B cell (primary cell): ENCODE measurements around the gene PNN. TPM values are rescaled to one million over a fixed set of nuclear protein-coding genes. Genes with fewer than 3 reads are reported as not detected.
"Not testable (repeated sequence)": the region's sequence is repeated elsewhere in the genome, so short reads cannot be mapped to it uniquely, and the experiment has no call there.

Experiments
- ATAC-seq: fragments of 200-7000 bp; cut with Tn5 transposase; one replicate; pipeline ENCODE4 v1.10.0; 2021; ENCODE audit warnings: low read depth, mild to moderate bottlenecking, moderate number of reproducible peaks, moderate library complexity
- CTCF ChIA-PET: fragments of 350-600 bp; sonication (Branson Sonifier 250); formaldehyde crosslinking; loops from one replicate; lab custom pipeline; 2021; ENCODE audit warnings: antibody characterized with exemption, inconsistent platforms; lab: Charles Lee
- POLR2A ChIA-PET: fragments of 350-600 bp; sonication (Branson Sonifier 250); formaldehyde crosslinking; loops from one replicate; lab custom pipeline; 2021; ENCODE audit warnings: antibody characterized with exemption; lab: Charles Lee
- DNase-seq: peaks from one replicate; pipeline ENCODE4 v3.0.0; 2013
- H2AFZ ChIP-seq: 2 replicates; pipeline ENCODE4 v1.6.1; 2012; ENCODE audit warnings: mild to moderate bottlenecking, low read depth, low read length; ENCODE audit not compliant: insufficient read depth, poor library complexity, severe bottlenecking
- H3K27ac ChIP-seq, 2 donors: 1 replicate in 1 of 2; 2 replicates in 1 of 2; pipeline ENCODE4 v1.5.1; 2012 to 2013; ENCODE audit warnings: low read length in 2 of 2, mild to moderate bottlenecking in 2 of 2, moderate library complexity in 1 of 2
- H3K27me3 ChIP-seq, 4 experiments: fragments of 200-600 bp in 1 of 4; sonication (generic) in 1 of 4; replicated peaks in 1 of 4; 1 replicate in 2 of 4; 2 replicates in 2 of 4; pipeline versions ENCODE4 v1.6.1 to v1.7.0; 2013 to 2016; ENCODE audit warnings: low read length in 3 of 4, mild to moderate bottlenecking in 2 of 4, mixed read lengths in 1 of 4, moderate library complexity in 1 of 4; ENCODE audit not compliant: insufficient read depth in 4 of 4, control insufficient read depth in 3 of 4; ENCODE audit errors: control extremely low read depth in 1 of 4
- H3K36me3 ChIP-seq, 2 experiments: replicated peaks in 1 of 2; 1 replicate in 1 of 2; 2 replicates in 1 of 2; pipeline versions ENCODE4 v1.6.1 to v1.7.1; 2013; ENCODE audit warnings: low read length in 1 of 2; ENCODE audit not compliant: insufficient read depth in 2 of 2, control insufficient read depth in 1 of 2; ENCODE audit errors: control extremely low read depth in 1 of 2, extremely low read depth in 1 of 2
- H3K4me1 ChIP-seq, 2 donors: fragments of 200-600 bp in 1 of 2; sonication (generic) in 1 of 2; 1 replicate in 1 of 2; 2 replicates in 1 of 2; pipeline versions ENCODE4 v1.5.1 to v1.6.1; 2013 to 2017; ENCODE audit warnings: low read length in 2 of 2; ENCODE audit not compliant: control insufficient read depth in 2 of 2, insufficient read depth in 2 of 2
- H3K4me2 ChIP-seq: replicated peaks from 2 replicates; pipeline ENCODE3; 2012; ENCODE audit warnings: mild to moderate bottlenecking, low read depth, low read length; ENCODE audit not compliant: poor library complexity, severe bottlenecking
- H3K4me3 ChIP-seq, 5 experiments: fragments of 200-600 bp in 1 of 5; sonication (generic) in 1 of 5; 1 replicate in 3 of 5; 2 replicates in 2 of 5; pipeline versions ENCODE4 v1.5.1 to v1.7.0; 2011 to 2016; ENCODE audit warnings: low read length in 4 of 5, mild to moderate bottlenecking in 4 of 5, low read depth in 2 of 5, control low read depth in 1 of 5, moderate library complexity in 1 of 5; ENCODE audit not compliant: insufficient read depth in 1 of 5; ENCODE audit errors: control extremely low read depth in 1 of 5, extremely low read depth in 1 of 5
- H3K79me2 ChIP-seq: fragments of 200-600 bp; sonication (generic); one replicate; pipeline ENCODE4 v1.6.0; 2016; ENCODE audit warnings: low read length; ENCODE audit not compliant: control insufficient read depth, insufficient read depth
- H3K9ac ChIP-seq: fragments of 200-600 bp; sonication (generic); 2 replicates; pipeline ENCODE4 v1.6.1; 2017; ENCODE audit warnings: mild to moderate bottlenecking, low read length, moderate library complexity
- H3K9me3 ChIP-seq, 3 donors: one replicate each; pipeline versions ENCODE4 v1.6.1 to v1.7.1; 2013; ENCODE audit warnings: low read length in 2 of 3; ENCODE audit not compliant: control insufficient read depth in 2 of 3, insufficient read depth in 1 of 3; ENCODE audit errors: control extremely low read depth in 1 of 3
- H4K20me1 ChIP-seq: 2 replicates; pipeline ENCODE4 v1.6.0; 2012; ENCODE audit warnings: mild to moderate bottlenecking, low read length; ENCODE audit not compliant: insufficient read depth, control insufficient read depth, poor library complexity, severe bottlenecking
- H3K27ac Mint-ChIP-seq: one replicate; pipeline ENCODE4 v1.8.0; 2021; ENCODE audit warnings: mixed read lengths
- H3K27me3 Mint-ChIP-seq: one replicate; pipeline ENCODE4 v1.8.0; 2021; ENCODE audit warnings: mixed read lengths
- H3K4me1 Mint-ChIP-seq: one replicate; pipeline ENCODE4 v1.8.0; 2021; ENCODE audit warnings: mixed read lengths
- H3K4me3 Mint-ChIP-seq: one replicate; pipeline ENCODE4 v1.8.0; 2021; ENCODE audit warnings: mixed read lengths
- H3K9me3 Mint-ChIP-seq: one replicate; pipeline ENCODE4 v1.8.0; 2022; ENCODE audit warnings: mixed read lengths; ENCODE audit not compliant: insufficient read depth
- CTCF ChIP-seq: fragments of 200-600 bp; IDR thresholded peaks from one replicate; pipeline ENCODE4 v1.8.0; 2022; ENCODE audit warnings: antibody characterized with exemption, mild to moderate bottlenecking
- EZH2 ChIP-seq: IDR thresholded peaks from 2 replicates; pipeline ENCODE4 v1.6.1; 2012; ENCODE audit warnings: borderline replicate concordance, low read depth, mild to moderate bottlenecking, moderate library complexity, low read length; ENCODE audit not compliant: insufficient read depth, poor library complexity, severe bottlenecking
- whole genome bisulfite sequencing: methylation state at CpG from one replicate; pipeline ENCODE4 v1.1.5; 2013; ENCODE audit warnings: missing lambda C conversion rate; ENCODE audit not compliant: insufficient coverage; 5-methylcytosine and 5-hydroxymethylcytosine counted together
- intact Hi-C: fragments of 100-400 bp; cut with micrococcal nuclease; formaldehyde crosslinking; loops from one replicate; pipeline ENCODE4 v1.10.0; 2022
- polyA plus RNA-seq: library from polyadenylated mRNA; depleted of rRNA; stranded (reverse); fragments of >200 nt; gene quantifications from 2 replicates; pipeline ENCODE4 v1.2.3, GENCODE V29; 2012
- total RNA-seq, 2 donors: library from RNA; stranded (reverse); fragments of 120-200 nt in 1 of 2; gene quantifications; 1 replicate in 1 of 2; 2 replicates in 1 of 2; pipeline versions ENCODE4 v1.2.3 to v1.2.4, GENCODE V29; 2013 to 2022

The PNN gene
- total and polyA plus RNA-seq, 2 donors (not counting 1 experiment from before 2014, with no cell fraction given) = 49.7 to 134 TPM

GRCh38 chr14:39230416-39231035 lies 55.5 kb downstream of the PNN start:
- Mint-ChIP-seq H3K4me3 (no peak overlapping the region), H3K9me3 (no peaks in the 10 kb centered on the region), H3K4me1 (peaks cover 4% of the 10 kb centered on the region), H3K27me3 (no peaks in the 10 kb centered on the region), H3K27ac (no peak overlapping the region)
- Histone ChIP-seq H3K79me2 (no peaks in the 10 kb centered on the region), H3K9me3 (no peaks in the 10 kb centered on the region), H3K4me3 (no peak overlapping the region), H3K4me1 (no peaks in the 10 kb centered on the region), H3K9ac (no peak overlapping the region), H2AFZ (no peak overlapping the region), H3K27ac (no peak overlapping the region), H3K4me2 (no peak overlapping the region), H4K20me1 (no peaks in the 10 kb centered on the region), H3K27me3 (no peaks in the 10 kb centered on the region), H3K36me3 (no peaks in the 10 kb centered on the region)
- intact Hi-C loops = loop anchor here (1.0 kb wide), 1 partner anchor 239 kb away; no protein-coding TSS in a partner anchor
- TF ChIP-seq EZH2 = no peak
- no peak for TF ChIP-seq CTCF
- ATAC-seq = no peak
- WGBS = no CpG with 5 or more reads among the region's 5 CpGs
- ChIA-PET CTCF (interaction anchor here (1.4 kb wide), 2 partner anchors 8 to 110 kb away, joined by 4 to 5 read pairs; no protein-coding TSS in a partner anchor), POLR2A (no interaction called here)
- no peak for DNase-seq

DNA sequence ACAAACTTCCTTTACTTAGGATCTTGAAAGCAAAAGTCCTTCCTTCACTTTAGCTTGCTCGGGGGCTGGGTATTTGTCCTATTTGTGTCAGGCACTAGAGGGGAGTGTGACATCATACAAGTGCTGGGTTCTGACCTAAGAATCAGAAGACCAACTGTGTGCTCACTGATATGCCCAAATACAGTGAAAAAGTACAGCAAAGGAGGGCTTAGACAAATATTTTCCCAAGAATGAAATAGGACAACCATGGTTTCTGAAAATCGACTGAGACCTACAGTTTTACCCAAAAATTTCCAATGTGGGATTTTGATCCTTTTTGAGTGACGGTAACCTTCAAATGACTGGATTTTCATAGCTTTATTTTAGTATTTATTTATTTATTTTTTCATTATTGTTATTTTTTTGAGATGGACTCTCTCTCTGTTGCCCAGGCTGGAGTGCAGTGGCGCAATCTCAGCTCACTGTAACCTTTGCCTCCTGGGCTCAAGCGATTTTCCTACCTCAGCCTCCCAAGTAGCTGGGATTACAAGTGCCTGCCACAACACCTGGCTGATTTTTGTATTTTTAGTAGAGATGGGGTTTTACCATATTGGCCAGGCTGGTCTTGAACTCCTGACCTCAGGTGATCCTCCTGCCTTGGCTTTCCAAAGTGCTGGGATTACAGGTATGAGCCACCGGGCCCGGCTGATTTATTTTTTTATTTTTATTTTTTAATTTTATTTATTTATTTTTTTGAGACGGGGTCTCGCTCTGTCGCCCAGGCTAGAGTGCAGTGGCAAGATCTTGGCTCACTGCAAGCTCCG lies 56.9 kb downstream of the PNN start:
- H3K4me2 ChIP-seq, H3K27ac Mint-ChIP-seq, H3K9me3 ChIP-seq, H3K4me1 Mint-ChIP-seq, H4K20me1 ChIP-seq, H3K27ac ChIP-seq, H3K4me3 Mint-ChIP-seq, H3K9ac ChIP-seq, H3K4me1 ChIP-seq, H3K27me3 Mint-ChIP-seq, H3K79me2 ChIP-seq, H3K9me3 Mint-ChIP-seq, H3K36me3 ChIP-seq, H3K27me3 ChIP-seq, H3K4me3 ChIP-seq: not testable (repeated sequence)
- WGBS = 85% methylated on average over 2 of the region's 11 CpGs
- CTCF ChIA-PET = interaction anchor here (0.5 to 1.8 kb wide), 12 partner anchors 9 to 974 kb away, joined by 3 to 10 read pairs (median 3); no protein-coding TSS in a partner anchor
- POLR2A ChIA-PET = interaction anchor here (1.0 kb wide), 1 partner anchor 196 kb away, joined by 3 read pairs; no protein-coding TSS in a partner anchor
- H2AFZ ChIP-seq = peak overlapping the region; percentile 32
- ATAC-seq (peak; percentile 43), DNase-seq (peak; percentile 52)
- peak; percentile 63 for TF ChIP-seq CTCF
- intact Hi-C loops = loop anchor here (1.0 kb wide), 1 partner anchor 237 kb away; no protein-coding TSS in a partner anchor
